ENCODE measurements around the gene ATP7A. TPM values are rescaled to one million over a fixed set of nuclear protein-coding genes. Genes with fewer than 3 reads are reported as not detected.
"Not testable (repeated sequence)": the region's sequence is repeated elsewhere in the genome, so short reads cannot be mapped to it uniquely, and the experiment has no call there.

The ATP7A gene
- 2.4 and 3.9 TPM in 2 replicates for total RNA-seq

GRCh38 chrX:77910108-77910840, at the start of gene ATP7A:
TSS of gene ATP7A (plus strand) at chrX:77910693. CDS start at chrX:77971642, 60,949 bp downstream.
- H3K4me3 ChIP-seq (ENCODE audit: low read depth, low read length): peak within 1 kb of the TSS; percentile 74
- peak; percentile 54 for TF ChIP-seq CTCF (conservative IDR thresholded peaks at IDR 0.05; ENCODE audit: low read depth, low read length)
- no peak for DNase-seq (ENCODE audit: low read depth)

GRCh38 chrX:77875372-77875771, 35.1 kb upstream of the ATP7A start:
- no peak for DNase-seq (ENCODE audit: low read depth)
- no peak overlapping the region for H3K4me3 ChIP-seq (ENCODE audit: low read depth, low read length)
- TF ChIP-seq CTCF (conservative IDR thresholded peaks at IDR 0.05; ENCODE audit: low read depth, low read length): no peak

DNA sequence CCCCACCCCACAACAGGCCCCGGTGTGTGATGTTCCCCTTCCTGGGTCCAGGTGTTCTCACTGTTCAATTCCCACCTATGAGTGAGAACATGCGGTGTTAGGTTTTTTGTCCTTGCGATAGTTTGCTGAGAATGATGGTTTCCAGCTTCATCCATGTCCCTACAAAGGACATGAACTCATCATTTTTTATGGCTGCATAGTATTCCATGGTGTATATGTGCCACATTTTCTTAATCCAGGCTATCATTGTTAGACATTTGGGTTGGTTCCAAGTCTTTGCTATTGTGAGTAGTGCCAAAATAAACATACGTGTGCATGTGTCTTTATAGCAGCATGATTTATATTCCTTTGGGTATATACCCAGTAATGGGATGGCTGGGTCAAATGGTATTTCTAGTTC, 29.1 kb upstream of the ATP7A start:
- not testable (repeated sequence) for H3K4me3 ChIP-seq (ENCODE audit: low read depth, low read length); DNase-seq (ENCODE audit: low read depth)

DNA sequence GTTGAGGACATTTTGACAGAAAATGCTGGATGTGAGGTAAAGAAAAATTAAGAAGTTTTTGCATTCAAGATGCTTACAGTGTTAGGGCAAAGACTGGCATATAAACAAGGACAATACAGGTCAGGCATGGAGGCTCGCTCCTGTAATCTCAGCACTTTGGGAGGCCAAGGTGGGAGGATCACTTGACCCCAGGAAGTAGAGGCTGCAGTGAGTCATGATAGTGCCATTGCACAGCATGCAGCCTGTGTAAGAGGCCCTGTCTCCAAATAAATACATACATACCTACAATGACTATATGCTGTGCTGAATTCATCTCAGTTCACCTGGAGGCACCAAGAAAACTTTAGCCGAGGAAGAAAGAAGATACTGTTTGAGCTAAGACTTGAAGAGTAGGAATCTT, 17.6 kb upstream of the ATP7A start:
- TF ChIP-seq CTCF (conservative IDR thresholded peaks at IDR 0.05; ENCODE audit: low read depth, low read length): no peak
- no peak overlapping the region for H3K4me3 ChIP-seq (ENCODE audit: low read depth, low read length)
- no peak for DNase-seq (ENCODE audit: low read depth)

DNA sequence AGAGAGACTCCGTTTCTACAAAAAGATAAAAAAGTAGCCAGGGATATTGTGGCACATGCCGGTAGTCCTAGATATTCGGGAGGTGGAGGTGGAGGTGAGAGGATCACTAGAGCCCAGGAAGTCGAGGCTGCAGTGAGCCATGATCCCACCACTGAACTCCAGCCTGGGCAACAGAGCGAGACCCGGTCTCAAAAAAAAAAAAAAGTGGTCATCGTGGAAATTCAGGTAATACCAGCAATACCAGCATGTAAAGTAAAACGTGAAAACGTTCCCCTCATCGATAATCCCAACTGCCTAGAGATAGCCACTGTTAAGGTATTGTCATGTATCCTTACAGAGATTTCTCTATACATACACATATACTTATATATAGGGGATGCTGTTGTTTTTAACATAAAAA, 16.8 kb upstream of the ATP7A start:
- TF ChIP-seq CTCF (conservative IDR thresholded peaks at IDR 0.05; ENCODE audit: low read depth, low read length): no peak
- DNase-seq (ENCODE audit: low read depth): no peak
- peak overlapping the region; percentile 86 for H3K4me3 ChIP-seq (ENCODE audit: low read depth, low read length)

DNA sequence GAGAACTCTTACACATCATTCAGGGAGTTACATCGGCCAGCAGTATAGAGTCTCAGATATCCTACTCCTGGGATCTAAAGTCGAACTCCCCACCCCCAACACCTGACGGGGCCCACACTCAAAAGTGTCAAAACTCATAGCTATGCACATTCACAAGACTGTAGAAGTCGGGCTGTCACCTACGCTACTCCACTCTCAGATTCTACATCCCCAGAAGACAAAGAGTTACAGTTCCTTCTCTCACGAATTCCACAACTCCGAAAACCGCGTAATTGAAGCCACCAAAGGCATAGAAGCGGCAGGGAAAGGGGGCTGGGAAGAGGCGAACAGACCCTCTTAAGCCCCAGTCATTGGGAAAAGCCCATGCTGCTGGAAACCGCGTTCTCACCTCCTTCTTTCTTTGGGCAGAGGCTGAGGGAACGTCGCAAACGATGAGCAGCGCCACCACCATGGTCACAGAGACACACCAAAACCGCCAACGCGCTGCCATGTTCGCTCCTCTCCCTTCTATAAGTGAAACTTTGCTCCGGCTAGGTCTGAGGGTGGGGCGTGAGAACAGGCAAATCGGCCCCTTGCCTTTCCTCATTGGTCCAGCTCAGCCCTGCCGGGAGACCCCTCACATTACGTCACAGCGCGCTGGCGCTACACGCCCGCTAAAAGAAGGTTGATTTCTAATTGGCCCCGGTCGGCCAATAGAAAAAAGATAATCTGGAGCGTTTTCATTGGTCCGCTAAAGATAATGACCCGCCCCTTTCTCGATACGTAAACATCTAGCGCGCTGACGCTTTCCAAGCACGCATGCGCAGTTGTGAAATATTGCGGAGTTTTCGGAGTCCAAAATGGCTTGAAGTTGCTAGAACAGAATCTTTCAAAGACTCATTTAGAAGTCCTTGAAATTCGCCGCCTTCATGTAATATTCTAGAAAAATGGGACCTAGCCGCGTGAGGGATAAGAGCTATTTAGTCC, 15.3 kb upstream of the ATP7A start, which contains the start of gene MAGT1:
TSS of gene MAGT1 (minus strand) at position 515 of the 966 bp plus-strand sequence. CDS start at position 490, 25 bp downstream.
- no peak for TF ChIP-seq CTCF (conservative IDR thresholded peaks at IDR 0.05; ENCODE audit: low read depth, low read length)
- DNase-seq (ENCODE audit: low read depth): peak; percentile 69
- H3K4me3 ChIP-seq (ENCODE audit: low read depth, low read length): peak within 1 kb of the TSS; percentile 86
